ENCODE measurements around the gene MPZL3. TPM values are rescaled to one million over a fixed set of nuclear protein-coding genes. Genes with fewer than 3 reads are reported as not detected.

Gene MPZL3
- total RNA-seq, 1 donor from 2014 or later = 1.6 TPM

- Mint-ChIP-seq H3K4me3 (ENCODE audit: unreplicated experiment) (no peak overlapping the region), H3K9me3 (ENCODE audit: low read depth) (no peaks in the 10 kb centered on the region), H3K4me1 (ENCODE audit: low read depth) (peaks cover 7% of the 10 kb centered on the region), H3K36me3 (ENCODE audit: low read depth) (no peaks in the 10 kb centered on the region), H3K27me3 (ENCODE audit: low read depth) (peaks cover 78% of the 10 kb centered on the region), H3K27ac (ENCODE audit: unreplicated experiment) (no peak overlapping the region)
- no peak for TF ChIP-seq CTCF (IDR thresholded peaks at IDR 0.05)
- DNase-seq (ENCODE audit: low spot score) = no peak
Measured at GRCh38 chr11:118210323-118210722, 41.8 kb downstream of the MPZL3 start.

- TF ChIP-seq CTCF (IDR thresholded peaks at IDR 0.05) = no peak
- Mint-ChIP-seq H3K4me3 (ENCODE audit: unreplicated experiment) (no peak overlapping the region), H3K36me3 (ENCODE audit: low read depth) (no peaks in the 10 kb centered on the region), H3K27me3 (ENCODE audit: low read depth) (peaks cover 70% of the 10 kb centered on the region), H3K4me1 (ENCODE audit: low read depth) (peaks cover 7% of the 10 kb centered on the region), H3K9me3 (ENCODE audit: low read depth) (no peaks in the 10 kb centered on the region), H3K27ac (ENCODE audit: unreplicated experiment) (no peak overlapping the region)
- no peak for DNase-seq (ENCODE audit: low spot score)
Measured at GRCh38 chr11:118209033-118209432, 43.1 kb downstream of the MPZL3 start.

- H3K27ac Mint-ChIP-seq (ENCODE audit: unreplicated experiment) = no peak overlapping the region
- DNase-seq (ENCODE audit: low spot score) = no peak
- no peaks in the 10 kb centered on the region for H3K36me3 Mint-ChIP-seq (ENCODE audit: low read depth)
- TF ChIP-seq CTCF (IDR thresholded peaks at IDR 0.05) = no peak
- peaks cover 52% of the 10 kb centered on the region for H3K27me3 Mint-ChIP-seq (ENCODE audit: low read depth)
- no peak overlapping the region for H3K4me3 Mint-ChIP-seq (ENCODE audit: unreplicated experiment)
- H3K4me1 Mint-ChIP-seq (ENCODE audit: low read depth) = peaks cover 7% of the 10 kb centered on the region
- H3K9me3 Mint-ChIP-seq (ENCODE audit: low read depth) = no peaks in the 10 kb centered on the region
Measured at GRCh38 chr11:118207079-118207478, 45.1 kb downstream of the MPZL3 start.

GRCh38 chr11:118206391-118207031 is 45.7 kb downstream of the MPZL3 start:
- Mint-ChIP-seq H3K9me3 (ENCODE audit: low read depth) (no peaks in the 10 kb centered on the region), H3K4me1 (ENCODE audit: low read depth) (peaks cover 7% of the 10 kb centered on the region), H3K27me3 (ENCODE audit: low read depth) (peaks cover 47% of the 10 kb centered on the region), H3K4me3 (ENCODE audit: unreplicated experiment) (no peak overlapping the region), H3K27ac (ENCODE audit: unreplicated experiment) (no peak overlapping the region), H3K36me3 (ENCODE audit: low read depth) (no peaks in the 10 kb centered on the region)
- no peak for TF ChIP-seq CTCF (IDR thresholded peaks at IDR 0.05)
- no peak for DNase-seq (ENCODE audit: low spot score)

GRCh38 chr11:118205606-118206378 is 46.4 kb downstream of the MPZL3 start:
- H3K4me1 Mint-ChIP-seq (ENCODE audit: low read depth) = peaks cover 2% of the 10 kb centered on the region
- no peak for TF ChIP-seq CTCF (IDR thresholded peaks at IDR 0.05)
- no peak overlapping the region for H3K27ac Mint-ChIP-seq (ENCODE audit: unreplicated experiment)
- no peak for DNase-seq (ENCODE audit: low spot score)
- no peaks in the 10 kb centered on the region for H3K9me3 Mint-ChIP-seq (ENCODE audit: low read depth)
- peaks cover 42% of the 10 kb centered on the region for H3K27me3 Mint-ChIP-seq (ENCODE audit: low read depth)
- no peaks in the 10 kb centered on the region for H3K36me3 Mint-ChIP-seq (ENCODE audit: low read depth)
- no peak overlapping the region for H3K4me3 Mint-ChIP-seq (ENCODE audit: unreplicated experiment)
